ENCODE data around the gene UQCC5.

UQCC5 gene

DNA sequence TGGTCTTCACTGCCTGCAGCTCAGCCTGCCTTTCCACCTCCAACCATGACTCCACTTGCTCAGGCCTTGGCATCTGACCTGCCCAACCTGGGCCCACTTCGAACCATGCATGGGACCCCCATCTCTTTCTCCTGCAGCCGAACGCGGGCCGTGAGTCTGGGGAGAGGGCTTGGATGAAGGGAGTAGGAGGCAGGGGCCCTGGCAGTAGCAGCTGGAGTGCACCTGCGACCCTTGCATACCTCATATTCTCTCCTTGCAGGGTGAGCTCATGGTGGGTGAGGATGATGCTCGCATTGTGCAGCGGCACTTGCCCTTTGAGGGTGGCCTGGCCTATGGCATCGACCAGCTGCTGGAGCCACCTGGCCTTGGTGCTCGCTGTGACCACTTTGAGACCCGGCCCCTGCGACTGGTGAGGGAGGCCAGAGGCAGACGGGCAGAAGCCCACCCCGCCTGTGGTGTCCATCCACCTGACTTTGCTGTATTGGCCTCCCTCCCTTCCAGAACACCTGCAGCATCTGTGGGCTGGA is 16.2 kb upstream of the UQCC5 start:
- TF ChIP-seq, protein P1, sequence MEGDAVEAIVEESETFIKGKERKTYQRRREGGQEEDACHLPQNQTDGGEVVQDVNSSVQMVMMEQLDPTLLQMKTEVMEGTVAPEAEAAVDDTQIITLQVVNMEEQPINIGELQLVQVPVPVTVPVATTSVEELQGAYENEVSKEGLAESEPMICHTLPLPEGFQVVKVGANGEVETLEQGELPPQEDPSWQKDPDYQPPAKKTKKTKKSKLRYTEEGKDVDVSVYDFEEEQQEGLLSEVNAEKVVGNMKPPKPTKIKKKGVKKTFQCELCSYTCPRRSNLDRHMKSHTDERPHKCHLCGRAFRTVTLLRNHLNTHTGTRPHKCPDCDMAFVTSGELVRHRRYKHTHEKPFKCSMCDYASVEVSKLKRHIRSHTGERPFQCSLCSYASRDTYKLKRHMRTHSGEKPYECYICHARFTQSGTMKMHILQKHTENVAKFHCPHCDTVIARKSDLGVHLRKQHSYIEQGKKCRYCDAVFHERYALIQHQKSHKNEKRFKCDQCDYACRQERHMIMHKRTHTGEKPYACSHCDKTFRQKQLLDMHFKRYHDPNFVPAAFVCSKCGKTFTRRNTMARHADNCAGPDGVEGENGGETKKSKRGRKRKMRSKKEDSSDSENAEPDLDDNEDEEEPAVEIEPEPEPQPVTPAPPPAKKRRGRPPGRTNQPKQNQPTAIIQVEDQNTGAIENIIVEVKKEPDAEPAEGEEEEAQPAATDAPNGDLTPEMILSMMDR (IDR thresholded peaks at IDR 0.05; ENCODE audit: low read depth, low read length): no peak
- DNase-seq (ENCODE audit: extremely low read depth, low read depth): no peak

DNA sequence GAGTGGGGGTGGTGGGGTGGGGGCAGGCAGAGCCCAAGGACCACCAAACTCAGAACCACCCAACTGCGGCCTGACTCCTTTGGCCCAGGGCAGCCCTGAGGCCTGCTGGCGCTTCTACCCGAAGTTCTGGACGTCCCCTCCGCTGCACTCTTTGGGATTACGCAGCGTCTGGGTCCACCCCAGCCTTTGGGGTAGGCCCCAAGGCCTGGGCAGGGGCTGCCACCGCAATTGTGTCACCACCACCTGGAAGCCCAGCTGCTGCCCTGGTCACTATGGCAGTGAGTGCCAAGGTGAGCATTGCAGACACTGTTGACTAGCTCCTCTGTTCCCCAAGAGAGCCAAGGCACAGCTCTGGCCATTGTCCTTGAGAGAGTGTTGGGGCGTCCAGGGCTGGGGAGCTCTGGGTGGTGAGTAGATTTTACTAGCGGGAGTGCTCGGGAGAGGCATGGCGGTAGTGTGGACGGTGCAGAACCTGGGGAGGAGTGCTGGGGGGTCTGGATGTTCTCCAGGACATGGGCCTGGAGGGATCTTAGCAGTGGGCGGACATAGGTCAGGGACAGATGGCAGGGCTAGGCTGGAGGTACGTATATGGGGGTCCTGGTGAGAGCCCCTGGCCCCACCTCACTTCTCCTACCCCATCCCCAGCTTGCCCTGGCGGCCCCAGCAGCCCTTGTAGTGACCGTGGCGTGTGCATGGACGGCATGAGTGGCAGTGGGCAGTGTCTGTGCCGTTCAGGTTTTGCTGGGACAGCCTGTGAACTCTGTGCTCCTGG is 15.5 kb upstream of the UQCC5 start:
- TF ChIP-seq, protein P1 (IDR thresholded peaks at IDR 0.05; ENCODE audit: low read depth, low read length): no peak

DNA sequence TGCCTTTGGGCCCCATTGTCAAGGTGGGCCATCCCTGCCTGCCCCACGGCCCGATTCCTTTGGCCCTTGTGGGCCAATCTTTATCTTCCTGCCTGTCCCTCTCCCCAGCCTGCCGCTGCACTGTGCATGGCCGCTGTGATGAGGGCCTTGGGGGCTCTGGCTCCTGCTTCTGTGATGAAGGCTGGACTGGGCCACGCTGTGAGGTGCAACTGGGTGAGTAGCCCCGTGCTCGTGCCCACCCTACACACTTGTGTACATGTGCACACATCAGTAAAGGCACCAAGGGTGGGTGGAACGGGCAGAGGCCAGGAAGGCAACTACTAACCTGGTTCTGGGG is 14.9 kb upstream of the UQCC5 start:
- DNase-seq (ENCODE audit: extremely low read depth, low read depth): no peak
- TF ChIP-seq, protein P1 (IDR thresholded peaks at IDR 0.05; ENCODE audit: low read depth, low read length): no peak

More for the DNA sequence above, 15.5 kb upstream of the UQCC5 start:
- no peak for DNase-seq (ENCODE audit: extremely low read depth, low read depth)

DNA sequence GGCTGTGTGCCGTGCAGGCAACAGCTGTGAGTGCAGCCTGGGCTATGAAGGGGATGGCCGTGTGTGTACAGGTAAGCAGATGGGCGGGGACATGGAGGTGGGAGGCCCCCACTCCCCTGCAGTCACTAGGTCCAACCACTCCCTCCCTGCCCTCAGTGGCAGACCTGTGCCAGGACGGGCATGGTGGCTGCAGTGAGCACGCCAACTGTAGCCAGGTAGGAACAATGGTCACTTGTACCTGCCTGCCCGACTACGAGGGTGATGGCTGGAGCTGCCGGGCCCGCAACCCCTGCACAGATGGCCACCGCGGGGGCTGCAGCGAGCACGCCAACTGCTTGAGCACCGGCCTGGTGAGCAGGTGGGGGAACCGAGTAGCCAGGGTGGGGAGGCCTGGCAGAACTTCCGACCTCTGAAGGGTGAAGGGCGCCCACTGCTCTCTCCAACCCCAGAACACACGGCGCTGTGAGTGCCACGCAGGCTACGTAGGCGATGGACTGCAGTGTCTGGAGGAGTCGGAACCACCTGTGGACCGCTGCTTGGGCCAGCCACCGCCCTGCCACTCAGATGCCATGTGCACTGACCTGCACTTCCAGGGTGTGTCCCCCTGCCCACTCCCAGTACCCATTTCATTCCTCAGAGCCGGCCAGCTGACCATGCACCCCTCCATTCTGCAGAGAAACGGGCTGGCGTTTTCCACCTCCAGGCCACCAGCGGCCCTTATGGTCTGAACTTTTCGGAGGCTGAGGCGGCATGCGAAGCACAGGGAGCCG is 14.3 kb upstream of the UQCC5 start:
- DNase-seq (ENCODE audit: extremely low read depth, low read depth): no peak
- TF ChIP-seq, protein P1 (IDR thresholded peaks at IDR 0.05; ENCODE audit: low read depth, low read length): no peak

DNA sequence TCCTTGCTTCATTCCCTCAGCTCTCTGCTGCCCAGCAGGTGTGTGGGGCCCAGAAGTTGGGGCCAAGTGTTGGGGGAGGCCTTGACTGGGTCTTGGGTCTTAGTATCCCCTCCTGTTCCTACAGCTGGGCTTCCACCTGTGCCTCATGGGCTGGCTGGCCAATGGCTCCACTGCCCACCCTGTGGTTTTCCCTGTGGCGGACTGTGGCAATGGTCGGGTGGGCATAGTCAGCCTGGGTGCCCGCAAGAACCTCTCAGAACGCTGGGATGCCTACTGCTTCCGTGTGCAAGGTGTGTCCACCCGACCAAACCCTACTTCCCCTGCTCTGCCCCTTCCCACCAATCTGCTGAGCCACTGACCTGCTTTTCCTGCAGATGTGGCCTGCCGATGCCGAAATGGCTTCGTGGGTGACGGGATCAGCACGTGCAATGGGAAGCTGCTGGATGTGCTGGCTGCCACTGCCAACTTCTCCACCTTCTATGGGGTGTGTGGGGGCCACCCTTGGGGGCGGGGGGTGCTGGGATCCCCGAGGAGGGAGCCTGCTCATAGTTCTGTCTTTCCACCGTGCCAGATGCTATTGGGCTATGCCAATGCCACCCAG is 13.7 kb upstream of the UQCC5 start:
- DNase-seq (ENCODE audit: extremely low read depth, low read depth): no peak
- TF ChIP-seq, protein P1 (IDR thresholded peaks at IDR 0.05; ENCODE audit: low read depth, low read length): no peak

DNA sequence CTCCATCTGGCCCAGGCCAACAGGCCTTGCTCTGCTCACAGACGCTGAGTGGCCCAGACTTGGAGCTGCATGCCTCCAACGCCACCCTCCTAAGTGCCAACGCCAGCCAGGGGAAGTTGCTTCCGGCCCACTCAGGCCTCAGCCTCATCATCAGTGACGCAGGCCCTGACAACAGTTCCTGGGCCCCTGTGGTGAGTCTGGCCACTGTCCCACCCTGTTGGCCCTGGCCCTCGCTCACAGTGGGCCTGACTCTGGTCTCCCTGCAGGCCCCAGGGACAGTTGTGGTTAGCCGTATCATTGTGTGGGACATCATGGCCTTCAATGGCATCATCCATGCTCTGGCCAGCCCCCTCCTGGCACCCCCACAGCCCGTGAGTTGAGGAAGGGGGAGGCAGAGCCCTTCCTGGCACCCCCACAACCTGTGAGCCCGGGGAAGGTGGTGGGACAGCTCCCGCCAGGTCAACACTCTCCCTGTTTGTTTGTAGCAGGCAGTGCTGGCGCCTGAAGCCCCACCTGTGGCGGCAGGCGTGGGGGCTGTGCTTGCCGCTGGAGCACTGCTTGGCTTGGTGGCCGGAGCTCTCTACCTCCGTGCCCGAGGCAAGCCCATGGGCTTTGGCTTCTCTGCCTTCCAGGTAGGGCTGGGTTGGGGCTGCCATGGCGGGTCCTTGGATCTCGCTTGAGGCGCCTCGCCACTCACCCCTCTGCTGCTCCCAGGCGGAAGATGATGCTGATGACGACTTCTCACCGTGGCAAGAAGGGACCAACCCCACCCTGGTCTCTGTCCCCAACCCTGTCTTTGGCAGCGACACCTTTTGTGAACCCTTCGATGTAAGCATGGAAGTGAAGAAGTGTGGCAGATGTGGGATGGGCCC is 12.8 kb upstream of the UQCC5 start:
- DNase-seq (ENCODE audit: extremely low read depth, low read depth): no peak
- TF ChIP-seq, protein P1 (IDR thresholded peaks at IDR 0.05; ENCODE audit: low read depth, low read length): no peak
